Measurements from ENCODE around the gene FBN2.

FBN2 gene

GRCh38 chr5:128245974-128246373, 292.1 kb downstream of the FBN2 start:
- no peak for DNase-seq (ENCODE audit: extremely low read depth, low read depth)
- TF ChIP-seq CTCF (IDR thresholded peaks at IDR 0.05; ENCODE audit: low read depth, low read length): no peak

- no peak for DNase-seq (ENCODE audit: extremely low read depth, low read depth)
- no peak for TF ChIP-seq CTCF (IDR thresholded peaks at IDR 0.05; ENCODE audit: low read depth, low read length)
Measured at GRCh38 chr5:128243958-128244582, 294.0 kb downstream of the FBN2 start.

- DNase-seq (ENCODE audit: extremely low read depth, low read depth): no peak
- TF ChIP-seq CTCF (IDR thresholded peaks at IDR 0.05; ENCODE audit: low read depth, low read length): no peak
Measured at GRCh38 chr5:128241051-128241695, 296.9 kb downstream of the FBN2 start.

GRCh38 chr5:128237546-128237945, 300.5 kb downstream of the FBN2 start:
- no peak for TF ChIP-seq CTCF (IDR thresholded peaks at IDR 0.05; ENCODE audit: low read depth, low read length)

GRCh38 chr5:128237000-128237399, 301.0 kb downstream of the FBN2 start:
- no peak for TF ChIP-seq CTCF (IDR thresholded peaks at IDR 0.05; ENCODE audit: low read depth, low read length)

More at GRCh38 chr5:128237546-128237945, 300.5 kb downstream of the FBN2 start:
- no peak for DNase-seq (ENCODE audit: extremely low read depth, low read depth)

GRCh38 chr5:128236334-128236733, 301.7 kb downstream of the FBN2 start:
- TF ChIP-seq CTCF (IDR thresholded peaks at IDR 0.05; ENCODE audit: low read depth, low read length): no peak
- no peak for DNase-seq (ENCODE audit: extremely low read depth, low read depth)

More at GRCh38 chr5:128237000-128237399, 301.0 kb downstream of the FBN2 start:
- DNase-seq (ENCODE audit: extremely low read depth, low read depth): no peak

GRCh38 chr5:128234928-128235641, 303.0 kb downstream of the FBN2 start:
- no peak for DNase-seq (ENCODE audit: extremely low read depth, low read depth)
- TF ChIP-seq CTCF (IDR thresholded peaks at IDR 0.05; ENCODE audit: low read depth, low read length): no peak
